Right lobe of liver (tissue), 6 donors: ENCODE data around the gene C2orf92. TPM values are rescaled to one million over a fixed set of nuclear protein-coding genes. Genes with fewer than 3 reads are reported as not detected.
A peak's percentile ranks its signal among the peaks of the same experiment; 100 is the strongest.

Source experiments
- ATAC-seq, 4 donors: fragments of 200-7000 bp; cut with Tn5 transposase; one replicate each; pipeline ENCODE4 v1.9.1; 2020; ENCODE audit warnings: mild to moderate bottlenecking in 4 of 4, moderate library complexity in 4 of 4
- DNase-seq, 3 donors: peaks; one replicate each; pipeline ENCODE4 v3.0.0-alpha.2; 2020
- H3K27ac ChIP-seq, 3 donors: fragments of 200-600 bp; one replicate each; pipeline ENCODE4 v1.8.0; 2022
- H3K27me3 ChIP-seq, 2 donors: fragments of 200-600 bp; one replicate each; pipeline ENCODE4 v1.8.0; 2022
- H3K36me3 ChIP-seq, 4 donors: fragments of 200-600 bp; sonication (generic) in 1 of 4; one replicate each; pipeline versions ENCODE4 v1.5.1 to v1.8.0; 2017 to 2022; ENCODE audit warnings: control low read depth in 1 of 4
- H3K4me1 ChIP-seq, 4 donors: fragments of 200-600 bp; sonication (generic) in 1 of 4; one replicate each; pipeline versions ENCODE4 v1.5.1 to v1.8.0; 2017 to 2022; ENCODE audit warnings: control low read depth in 1 of 4
- H3K4me3 ChIP-seq, 3 donors: fragments of 200-600 bp; one replicate each; pipeline ENCODE4 v1.8.0; 2022
- H3K9me3 ChIP-seq, 4 donors: fragments of 200-600 bp; sonication (generic) in 1 of 4; one replicate each; pipeline versions ENCODE4 v1.5.1 to v1.8.0; 2017 to 2022; ENCODE audit warnings: control low read depth in 1 of 4
- POLR2A ChIP-seq: fragments of 450-650 bp; IDR thresholded peaks from one replicate; pipeline ENCODE4 v1.6.1; 2017; ENCODE audit warnings: antibody characterized with exemption, mild to moderate bottlenecking
- WGBS: methylation state at CpG from one replicate; pipeline ENCODE4 v1.1.6; 2018; ENCODE audit warnings: low coverage, low lambda C conversion rate; ENCODE audit not compliant: insufficient coverage; ENCODE audit errors: missing lambda C conversion rate; 5-methylcytosine and 5-hydroxymethylcytosine counted together
- intact Hi-C, 2 donors: fragments of 100-400 bp; cut with DNase I; formaldehyde crosslinking; loops; one replicate each; pipeline versions ENCODE4 v1.11.2 to v1.14.1; 2022
- total RNA-seq, 6 experiments: library from RNA; depleted of rRNA in 2 of 6; stranded (reverse); fragments of >200 nt in 2 of 6; fragmentation: NEBNext Ultra II Directional in 3 of 6; extraction: Animal tissue kit (Norgen Biotek cat#: 25700) in 3 of 6; gene quantifications; one replicate each; pipeline versions ENCODE4 v1.1.0 to v1.2.4, GENCODE V29; 2016 to 2023
- TF ChIP-seq, protein P1 (sequence below), 4 donors: fragments of 200-600 bp in 3 of 4; fragments of 450-650 bp in 1 of 4; IDR thresholded peaks; one replicate each; pipeline versions ENCODE4 v1.5.1 to v1.8.0; 2016 to 2022; ENCODE audit warnings: antibody characterized with exemption in 4 of 4, mild to moderate bottlenecking in 2 of 4
- donor health status: DM: no; HTN: yes; CAD: no.
- donor health status: DM: no; HTN: no; CAD: no.
- donor health status: DM: no; HTN: no; CAD: no.
- donor health status: DM: no; HTN: yes; CAD: no.
- donor health status: DM: no; HTN: yes; CAD: no.

Gene C2orf92
- total RNA-seq, 6 experiments from 2014 or later, result 2.0 to 12.8 (median 4.4) TPM

DNA sequence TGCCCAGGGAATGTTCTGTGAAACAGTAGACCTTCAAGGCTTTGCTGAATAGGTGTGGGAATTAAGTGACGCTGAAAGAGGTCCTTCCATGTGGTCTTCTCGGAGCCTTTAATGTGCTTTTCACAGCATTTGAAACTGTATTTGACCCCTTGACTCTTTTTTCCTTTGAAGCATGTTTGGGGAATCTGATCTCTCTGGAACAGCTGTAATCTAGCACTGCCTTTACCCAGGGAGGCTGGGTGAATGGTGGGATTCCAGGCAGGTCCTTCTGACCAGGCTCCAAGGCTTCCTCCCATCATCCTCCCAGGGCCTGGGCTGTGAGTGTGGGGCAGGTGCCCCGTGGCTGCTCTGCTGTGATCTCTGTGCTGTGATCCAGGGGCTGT is 48.1 kb downstream of the C2orf92 start:
- intact Hi-C loops, result no loop called here
- Histone ChIP-seq H3K4me1 (no peaks in the 10 kb centered on the region), H3K27ac (no peak overlapping the region), H3K9me3 (no peaks in the 10 kb centered on the region), H3K4me3 (no peak overlapping the region), H3K36me3 (no peaks in the 10 kb centered on the region), H3K27me3 (no peaks in the 10 kb centered on the region)
- TF ChIP-seq, protein P1, sequence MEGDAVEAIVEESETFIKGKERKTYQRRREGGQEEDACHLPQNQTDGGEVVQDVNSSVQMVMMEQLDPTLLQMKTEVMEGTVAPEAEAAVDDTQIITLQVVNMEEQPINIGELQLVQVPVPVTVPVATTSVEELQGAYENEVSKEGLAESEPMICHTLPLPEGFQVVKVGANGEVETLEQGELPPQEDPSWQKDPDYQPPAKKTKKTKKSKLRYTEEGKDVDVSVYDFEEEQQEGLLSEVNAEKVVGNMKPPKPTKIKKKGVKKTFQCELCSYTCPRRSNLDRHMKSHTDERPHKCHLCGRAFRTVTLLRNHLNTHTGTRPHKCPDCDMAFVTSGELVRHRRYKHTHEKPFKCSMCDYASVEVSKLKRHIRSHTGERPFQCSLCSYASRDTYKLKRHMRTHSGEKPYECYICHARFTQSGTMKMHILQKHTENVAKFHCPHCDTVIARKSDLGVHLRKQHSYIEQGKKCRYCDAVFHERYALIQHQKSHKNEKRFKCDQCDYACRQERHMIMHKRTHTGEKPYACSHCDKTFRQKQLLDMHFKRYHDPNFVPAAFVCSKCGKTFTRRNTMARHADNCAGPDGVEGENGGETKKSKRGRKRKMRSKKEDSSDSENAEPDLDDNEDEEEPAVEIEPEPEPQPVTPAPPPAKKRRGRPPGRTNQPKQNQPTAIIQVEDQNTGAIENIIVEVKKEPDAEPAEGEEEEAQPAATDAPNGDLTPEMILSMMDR (IDR thresholded peaks at IDR 0.05), result no peak
- TF ChIP-seq POLR2A, result no peak
- DNase-seq, result no peak
- no peak for ATAC-seq
- 28% methylated on average over 3 of the region's 3 CpGs for WGBS

DNA sequence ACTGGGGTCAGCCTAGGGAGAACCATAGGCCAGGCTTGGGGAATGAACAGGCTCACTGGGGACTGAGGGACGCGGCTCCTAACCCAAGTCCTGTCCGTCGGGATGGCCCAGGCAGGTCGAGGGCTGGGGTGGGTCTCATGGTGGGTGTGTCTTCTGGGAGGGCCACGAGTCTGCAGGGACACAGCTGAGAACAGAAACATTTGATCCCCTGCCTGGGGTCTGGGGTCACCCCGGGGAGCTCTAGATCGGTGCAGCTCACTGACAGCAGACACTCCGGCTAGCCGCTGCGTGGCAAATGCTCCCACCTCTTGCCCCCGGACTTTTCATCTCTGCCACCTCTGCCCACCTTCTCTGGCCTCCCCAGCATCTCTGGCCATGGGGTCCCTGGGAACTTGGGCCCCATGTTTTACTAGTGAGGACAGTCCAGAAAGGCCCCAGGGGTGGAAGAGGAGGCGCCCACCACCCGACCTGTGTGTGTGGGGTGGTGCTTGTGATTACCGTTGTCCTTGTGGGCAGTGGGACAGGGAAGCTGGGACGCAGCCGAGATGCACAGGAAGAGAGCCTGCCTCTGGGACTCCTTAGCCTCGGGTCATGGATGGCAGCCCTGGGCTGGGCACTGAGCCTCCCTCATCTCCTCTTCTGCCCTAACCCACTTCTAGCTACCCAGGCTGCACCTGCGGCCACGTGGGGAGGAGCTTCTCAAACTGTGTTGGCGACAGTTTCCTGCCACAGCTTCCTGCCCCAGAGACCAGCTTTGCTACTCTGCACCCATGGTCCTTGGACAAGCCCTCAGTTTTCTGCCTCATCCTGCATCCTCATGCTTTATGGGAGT is 48.8 kb downstream of the C2orf92 start:
- TF ChIP-seq POLR2A, result no peak
- TF ChIP-seq, protein P1 (IDR thresholded peaks at IDR 0.05), result no peak
- Histone ChIP-seq H3K4me1 (no peaks in the 10 kb centered on the region), H3K27me3 (no peaks in the 10 kb centered on the region), H3K27ac (no peak overlapping the region), H3K36me3 (no peaks in the 10 kb centered on the region), H3K9me3 (no peaks in the 10 kb centered on the region), H3K4me3 (no peak overlapping the region)
- DNase-seq (peak in 2 of 3 donors; percentile 17 to 56), ATAC-seq (peak in 3 of 4 donors; percentile 27 to 56 (median 42))
- intact Hi-C loops, result no loop called here
- 73% methylated on average over 3 of the region's 21 CpGs for WGBS

DNA sequence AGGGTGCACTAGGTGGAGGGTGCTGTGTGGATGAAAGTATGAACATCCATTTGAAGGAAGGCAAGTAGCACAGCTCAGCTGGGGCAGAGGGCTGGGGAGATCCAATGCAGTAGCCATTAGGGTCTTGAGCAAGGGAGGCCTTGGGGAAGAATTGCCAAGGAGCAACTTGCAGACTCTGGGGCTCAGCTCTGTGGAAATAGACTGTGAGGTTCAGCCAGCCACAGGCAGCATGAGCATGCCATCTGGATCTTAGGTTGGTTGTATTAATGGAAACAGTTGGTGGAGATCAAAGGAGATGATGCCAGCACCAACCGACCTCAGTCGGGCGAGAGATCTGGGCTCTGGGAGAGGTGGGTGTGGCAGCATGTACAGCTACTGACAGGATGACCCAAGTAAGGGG is 49.4 kb downstream of the C2orf92 start:
- intact Hi-C loops, result no loop called here
- DNase-seq, result no peak
- ATAC-seq, result no peak
- H3K27ac ChIP-seq, result no peak overlapping the region
- no peaks in the 10 kb centered on the region for H3K27me3 ChIP-seq
- H3K4me3 ChIP-seq, result no peak overlapping the region
- H3K4me1 ChIP-seq, result no peaks in the 10 kb centered on the region
- no peak for TF ChIP-seq POLR2A
- TF ChIP-seq, protein P1 (IDR thresholded peaks at IDR 0.05), result no peak
- H3K9me3 ChIP-seq, result no peaks in the 10 kb centered on the region
- WGBS, result no CpG with 5 or more reads among the region's 3 CpGs
- H3K36me3 ChIP-seq, result no peaks in the 10 kb centered on the region

DNA sequence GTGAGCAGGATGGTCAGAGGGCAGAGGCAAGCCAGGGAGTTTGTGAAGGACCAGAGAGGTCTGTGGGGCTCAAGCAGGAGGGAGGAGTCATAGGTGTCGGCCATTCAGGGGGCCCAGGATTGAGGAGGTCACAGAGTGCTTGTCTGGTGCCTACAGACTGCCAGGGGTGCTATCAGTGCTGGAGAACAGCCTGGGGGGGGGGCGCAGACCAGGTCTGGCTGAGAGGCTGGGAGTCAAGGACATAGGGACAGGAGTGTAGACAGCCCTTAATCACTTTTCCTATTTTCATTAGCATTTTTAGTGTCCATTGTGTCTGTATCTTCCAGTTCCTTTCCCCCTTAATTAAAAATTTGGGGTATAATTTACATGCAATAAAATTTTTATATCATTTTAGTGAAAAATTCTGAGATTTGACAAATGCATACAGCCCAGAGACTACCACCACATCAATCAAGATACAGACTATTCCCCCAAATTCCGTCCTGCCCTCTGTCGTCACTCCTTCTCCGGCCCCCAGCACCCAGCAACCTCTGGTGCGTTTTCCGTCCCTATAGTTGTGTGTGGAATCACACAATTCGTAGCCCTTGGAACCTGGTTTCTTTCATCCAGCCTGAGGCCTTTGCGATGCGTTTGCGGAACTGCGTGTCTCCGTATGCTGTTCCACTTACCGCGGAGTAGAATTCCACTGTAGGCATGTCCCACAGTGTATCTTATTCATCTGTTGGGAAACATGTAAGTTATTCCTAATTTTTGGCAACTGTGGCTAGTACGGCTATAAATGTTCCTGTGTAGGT is 50.0 kb downstream of the C2orf92 start:
- DNase-seq (peak in 1 of 3 donors; percentile 19), ATAC-seq (no peak)
- Histone ChIP-seq H3K4me1 (no peaks in the 10 kb centered on the region), H3K36me3 (no peaks in the 10 kb centered on the region), H3K9me3 (no peaks in the 10 kb centered on the region), H3K27ac (no peak overlapping the region), H3K4me3 (no peak overlapping the region), H3K27me3 (no peaks in the 10 kb centered on the region)
- WGBS, result 90% methylated on average over 16 of the region's 16 CpGs
- intact Hi-C loops, result loop anchor here in 1 of 2 donors (5.0 kb wide), 1 partner anchor 763 kb away; no protein-coding TSS in a partner anchor
- TF ChIP-seq, protein P1 (IDR thresholded peaks at IDR 0.05), result no peak
- no peak for TF ChIP-seq POLR2A
